Caki2 (cell line): ENCODE results near the gene EPHX1. TPM values are rescaled to one million over a fixed set of nuclear protein-coding genes. Genes with fewer than 3 reads are reported as not detected.

Experiments
- total RNA-seq: library from RNA; depleted of rRNA; stranded (reverse); fragments of >200 nt; shearing (Covaris generic); gene quantifications from 2 replicates; pipeline ENCODE4 v1.2.3, GENCODE V29; 2014; ENCODE audit warnings: low replicate concordance; rRNA removed

EPHX1 gene
- total RNA-seq, 1 experiment from 2014 or later = 251 TPM

Other genes with a start within 250 kb of the EPHX1 start
- 69.6 and 87.9 TPM in 2 replicates for gene ENAH, start 157.0 kb upstream of the EPHX1 start, total RNA-seq
- 368 and 386 TPM in 2 replicates for gene SRP9, start 32.3 kb upstream of the EPHX1 start, total RNA-seq
- gene TMEM63A, start 72.3 kb downstream of the EPHX1 start, total RNA-seq = 6.4 and 12.8 TPM in 2 replicates
- gene LEFTY1, start 79.0 kb downstream of the EPHX1 start, total RNA-seq = not detected in 2 replicates
- 72.6 and 112 TPM in 2 replicates for gene PYCR2, start 114.1 kb downstream of the EPHX1 start, total RNA-seq
- gene LEFTY2, start 131.1 kb downstream of the EPHX1 start, total RNA-seq = not detected in 2 replicates
- gene SDE2, start 189.2 kb downstream of the EPHX1 start, total RNA-seq = 20.0 and 21.0 TPM in 2 replicates